OCI-LY7 (cell line): ENCODE measurements around the gene LBP.

Source experiments
- EZH2phosphoT487 ChIP-seq: fragments of 200-600 bp; sonication (generic); IDR thresholded peaks from 2 replicates; pipeline ENCODE4 v1.6.1; 2018; ENCODE audit warnings: low read depth, borderline replicate concordance, mild to moderate bottlenecking, mixed run types, antibody characterized with exemption, low read length, moderate library complexity, mixed read lengths
- TF ChIP-seq, protein P1 (sequence below): fragments of 200-600 bp; sonication (generic); conservative IDR thresholded peaks from 2 replicates; pipeline ENCODE4 v1.5.1; 2014; ENCODE audit warnings: mild to moderate bottlenecking, antibody characterized with exemption, low read length, moderate library complexity, mixed read lengths

DNA sequence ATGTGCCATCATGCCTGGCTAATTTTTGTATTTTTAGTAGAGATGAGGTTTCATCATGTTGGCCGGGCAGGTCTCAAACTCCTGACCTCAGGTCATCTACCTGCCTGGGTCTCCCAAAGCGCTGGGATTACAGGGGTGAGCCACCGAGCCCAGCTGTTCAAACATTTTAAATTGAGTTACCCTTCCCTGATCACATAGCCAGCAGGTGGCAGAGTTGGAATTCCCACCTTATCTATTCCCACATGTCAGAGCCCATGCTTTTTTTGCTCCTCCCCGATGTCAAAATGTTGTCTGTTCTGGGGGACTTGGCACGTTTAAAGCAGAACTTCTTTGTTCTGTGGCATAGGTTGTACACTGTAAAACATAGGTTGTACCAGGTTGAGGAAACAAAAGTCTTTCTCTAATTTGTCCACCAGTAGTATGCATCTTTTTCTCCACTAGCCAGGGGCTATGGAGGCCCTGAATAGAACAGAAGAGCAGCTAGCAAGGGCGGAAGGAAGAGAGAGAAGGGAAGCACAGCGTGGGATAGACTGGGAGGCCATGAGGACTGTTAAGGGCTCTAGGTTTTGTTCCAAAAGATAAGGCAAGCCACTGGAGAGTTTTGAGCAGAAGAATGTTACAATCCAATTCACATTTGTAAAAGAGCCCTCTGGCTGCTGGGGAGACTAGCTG is 7.3 kb upstream of the LBP start:
- TF ChIP-seq, protein P1, sequence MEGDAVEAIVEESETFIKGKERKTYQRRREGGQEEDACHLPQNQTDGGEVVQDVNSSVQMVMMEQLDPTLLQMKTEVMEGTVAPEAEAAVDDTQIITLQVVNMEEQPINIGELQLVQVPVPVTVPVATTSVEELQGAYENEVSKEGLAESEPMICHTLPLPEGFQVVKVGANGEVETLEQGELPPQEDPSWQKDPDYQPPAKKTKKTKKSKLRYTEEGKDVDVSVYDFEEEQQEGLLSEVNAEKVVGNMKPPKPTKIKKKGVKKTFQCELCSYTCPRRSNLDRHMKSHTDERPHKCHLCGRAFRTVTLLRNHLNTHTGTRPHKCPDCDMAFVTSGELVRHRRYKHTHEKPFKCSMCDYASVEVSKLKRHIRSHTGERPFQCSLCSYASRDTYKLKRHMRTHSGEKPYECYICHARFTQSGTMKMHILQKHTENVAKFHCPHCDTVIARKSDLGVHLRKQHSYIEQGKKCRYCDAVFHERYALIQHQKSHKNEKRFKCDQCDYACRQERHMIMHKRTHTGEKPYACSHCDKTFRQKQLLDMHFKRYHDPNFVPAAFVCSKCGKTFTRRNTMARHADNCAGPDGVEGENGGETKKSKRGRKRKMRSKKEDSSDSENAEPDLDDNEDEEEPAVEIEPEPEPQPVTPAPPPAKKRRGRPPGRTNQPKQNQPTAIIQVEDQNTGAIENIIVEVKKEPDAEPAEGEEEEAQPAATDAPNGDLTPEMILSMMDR, result peak; percentile 44
- no peak for TF ChIP-seq EZH2phosphoT487
